HepG2 (cell line): Measurements from ENCODE around the gene LRIT1.

ENCODE experiments used
- MLLT10 ChIP-seq: sonication (generic); formaldehyde crosslinking; IDR thresholded peaks from 2 replicates; pipeline ENCODE4 v1.4.0; 2020; ENCODE audit warnings: missing genetic modification reagents
- SMC3 ChIP-seq: IDR thresholded peaks from 2 replicates; pipeline ENCODE4 v1.6.1; 2011; ENCODE audit warnings: low read length, improper control_type of control experiment
- ZNF530 ChIP-seq: sonication (generic); formaldehyde crosslinking; IDR thresholded peaks from 2 replicates; pipeline ENCODE4 v1.5.0; 2020; ENCODE audit warnings: low read depth, mild to moderate bottlenecking, missing genetic modification reagents

DNA sequence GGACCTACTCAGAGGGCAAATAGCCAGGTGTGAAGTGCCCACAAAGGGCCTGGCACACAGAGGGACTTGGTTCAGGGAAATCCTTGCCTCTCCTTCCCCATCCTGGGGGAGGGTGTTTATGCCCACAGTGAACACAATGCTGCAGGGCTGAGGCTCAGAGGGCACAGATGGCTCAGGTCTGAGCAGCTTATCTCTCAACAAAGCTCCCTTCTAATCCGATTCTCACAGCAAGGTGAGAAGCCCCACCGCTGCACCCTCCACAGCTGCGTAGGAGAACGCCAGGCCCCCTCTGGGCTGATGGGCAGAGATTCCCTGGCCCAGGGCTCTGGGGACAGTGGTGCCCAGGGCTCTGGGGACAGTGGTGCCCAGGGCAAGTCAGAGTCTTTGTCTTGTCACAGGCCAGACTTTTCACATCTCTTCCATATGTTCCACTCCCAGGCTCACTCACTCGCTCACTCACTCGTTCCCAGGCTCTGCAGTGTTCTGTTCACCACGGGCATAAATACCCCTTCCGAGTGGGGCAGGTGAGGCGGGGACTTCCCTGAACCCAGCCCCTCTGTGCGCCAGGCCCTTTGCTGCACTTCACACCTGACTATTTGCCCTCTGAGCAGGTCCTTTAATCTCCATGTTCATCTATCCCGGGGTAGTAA is 55.7 kb downstream of the LRIT1 start:
- TF ChIP-seq SMC3 (no peak), ZNF530 (CRISPR knock-in tag) (no peak), MLLT10 (CRISPR knock-in tag) (no peak)
